GM12878 (cell line): Measurements from ENCODE around the gene ANLN. TPM values are rescaled to one million over a fixed set of nuclear protein-coding genes. Genes with fewer than 3 reads are reported as not detected.

Experiments used
- ATAC-seq: fragments of 200-7000 bp; cut with Tn5 transposase; 3 replicates; pipeline ENCODE4 v1.9.1; 2020; ENCODE audit warnings: mild to moderate bottlenecking, moderate library complexity
- BruUV-seq: library from RNA; stranded (reverse); fragments of 400-500 nt; replicated peaks from 2 replicates; lab custom pipeline; 2021; lab: Mats Ljungman, UMichigan
- CTCF ChIA-PET: fragments of 300-600 bp; sonication (Branson Sonifier 250); formaldehyde crosslinking; extraction: SDS; loops from one replicate; lab custom pipeline; 2021; ENCODE audit warnings: inconsistent platforms; lab: Yijun Ruan, JAX
- POLR2A ChIA-PET: fragments of 350-600 bp; formaldehyde crosslinking; extraction: SDS; loops from one replicate; lab custom pipeline; 2021; ENCODE audit warnings: inconsistent platforms; lab: Charles Lee
- RAD21 ChIA-PET: fragments of 300-600 bp; sonication (Branson Sonifier 250); formaldehyde crosslinking; loops from one replicate; lab custom pipeline; 2023; ENCODE audit warnings: antibody characterized with exemption; ENCODE audit not compliant: unreplicated experiment; lab: Charles Lee
- SMC1A ChIA-PET: fragments of 300-600 bp; sonication (Branson Sonifier 250); formaldehyde crosslinking; loops from one replicate; lab custom pipeline; 2023; ENCODE audit not compliant: unreplicated experiment, uncharacterized antibody; lab: Charles Lee
- DNase-seq: peaks from one replicate; pipeline ENCODE4 v3.0.0-alpha.2; 2011; ENCODE audit warnings: low read depth, low spot score
- FAIRE-seq: peaks from 3 replicates; lab custom pipeline; 2011; peaks lifted over from hg19 to GRCh38; lab: Jason Lieb, UNC
- H2AFZ ChIP-seq: 2 replicates; pipeline ENCODE4 v1.6.0; 2011; ENCODE audit warnings: low read depth, low read length, control low read depth; ENCODE audit not compliant: control insufficient read depth
- H3K27ac ChIP-seq: 2 replicates; pipeline ENCODE4 v1.5.1; 2011; ENCODE audit warnings: control low read depth; ENCODE audit not compliant: control insufficient read depth, insufficient read depth
- H3K27me3 ChIP-seq, 2 experiments: replicated peaks in 1 of 2; 2 replicates each; pipeline versions ENCODE4 v1.6.0 to v1.6.1; 2011; ENCODE audit warnings: low read length in 1 of 2; ENCODE audit not compliant: control insufficient read depth in 2 of 2, insufficient read depth in 2 of 2
- H3K36me3 ChIP-seq, 2 experiments: 2 replicates each; pipeline ENCODE4 v1.5.1; 2011; ENCODE audit warnings: low read length in 1 of 2; ENCODE audit not compliant: control insufficient read depth in 2 of 2, insufficient read depth in 2 of 2
- H3K4me1 ChIP-seq: 2 replicates; pipeline ENCODE4 v1.6.1; 2011; ENCODE audit warnings: mild to moderate bottlenecking, low read length, moderate library complexity, mixed read lengths; ENCODE audit not compliant: control insufficient read depth, insufficient read depth
- H3K4me2 ChIP-seq: 2 replicates; pipeline ENCODE4 v1.6.0; 2011; ENCODE audit warnings: control low read depth; ENCODE audit not compliant: control insufficient read depth, insufficient read depth
- H3K4me3 ChIP-seq: fragments of 200-600 bp; sonication (generic); 2 replicates; pipeline ENCODE4 v1.5.1; 2016
- H3K79me2 ChIP-seq: 2 replicates; pipeline ENCODE4 v1.6.0; 2011; ENCODE audit warnings: low read length; ENCODE audit not compliant: control insufficient read depth, insufficient read depth
- H3K9ac ChIP-seq: 2 replicates; pipeline ENCODE4 v1.8.0; 2011; ENCODE audit warnings: low read length, control low read depth, mixed read lengths; ENCODE audit not compliant: control insufficient read depth, insufficient read depth
- H3K9me3 ChIP-seq: replicated peaks from 3 replicates; pipeline ENCODE4 v1.5.1; 2011; ENCODE audit warnings: mild to moderate bottlenecking, low read length; ENCODE audit not compliant: control insufficient read depth, insufficient read depth
- H4K20me1 ChIP-seq: 2 replicates; pipeline ENCODE4 v1.6.0; 2011; ENCODE audit not compliant: control insufficient read depth, insufficient read depth
- ATF7 ChIP-seq: fragments of 450-650 bp; IDR thresholded peaks from 2 replicates; pipeline ENCODE4 v1.6.1; 2016; ENCODE audit warnings: low read depth, mild to moderate bottlenecking
- CEBPB ChIP-seq, 2 experiments: fragments of 150-350 bp in 1 of 2; IDR thresholded peaks; 2 replicates each; pipeline ENCODE4 v1.6.1; 2012 to 2014; ENCODE audit warnings: low read depth in 2 of 2, low read length in 2 of 2, borderline replicate concordance in 1 of 2, inconsistent platforms in 1 of 2
- EP300 ChIP-seq, 2 experiments: fragments of 150-350 bp in 1 of 2; IDR thresholded peaks; 2 replicates each; pipeline ENCODE4 v1.6.1; 2011 to 2012; ENCODE audit warnings: low read depth in 2 of 2, low read length in 2 of 2, borderline replicate concordance in 1 of 2, improper control_type of control experiment in 1 of 2, inconsistent platforms in 1 of 2; ENCODE audit not compliant: control insufficient read depth in 1 of 2
- HCFC1 ChIP-seq: fragments of 150-350 bp; IDR thresholded peaks from 2 replicates; pipeline ENCODE4 v1.6.1; 2014; ENCODE audit warnings: low read length
- IKZF2 ChIP-seq, 2 experiments: fragments of 450-650 bp; IDR thresholded peaks; 2 replicates each; pipeline ENCODE4 v1.6.1; 2017; ENCODE audit warnings: mild to moderate bottlenecking in 2 of 2, moderate library complexity in 2 of 2
- KLF5 ChIP-seq: fragments of 450-650 bp; IDR thresholded peaks from 2 replicates; pipeline ENCODE4 v1.6.1; 2014; ENCODE audit warnings: mild to moderate bottlenecking; ENCODE audit not compliant: partially characterized antibody
- MEF2B ChIP-seq: fragments of 450-650 bp; IDR thresholded peaks from 2 replicates; pipeline ENCODE4 v1.6.1; 2018; ENCODE audit warnings: mild to moderate bottlenecking, moderate library complexity; ENCODE audit not compliant: partially characterized antibody, poor library complexity, severe bottlenecking
- MTA2 ChIP-seq: fragments of 450-650 bp; IDR thresholded peaks from 2 replicates; pipeline ENCODE4 v1.6.1; 2016; ENCODE audit warnings: low read depth, mild to moderate bottlenecking, moderate library complexity
- NRF1 ChIP-seq: conservative IDR thresholded peaks from 2 replicates; pipeline ENCODE4 v1.6.1; 2011; ENCODE audit warnings: mild to moderate bottlenecking, low read depth, low read length, improper control_type of control experiment
- ZNF24 ChIP-seq: fragments of 450-650 bp; IDR thresholded peaks from 2 replicates; pipeline ENCODE4 v1.6.1; 2017; ENCODE audit warnings: antibody characterized with exemption, mild to moderate bottlenecking
- in situ Hi-C: fragments of 300-500 bp; cut with MboI; formaldehyde crosslinking; loops from 9 replicates; pipeline ENCODE4 v1.14.3; 2018; ENCODE audit warnings: mixed read lengths
- intact Hi-C: fragments of 100-400 bp; cut with micrococcal nuclease; formaldehyde crosslinking; loops from one replicate; pipeline ENCODE4 v1.14.2; 2022; ENCODE audit not compliant: unreplicated experiment
- polyA plus RNA-seq, 11 experiments: library from polyadenylated mRNA; depleted of rRNA in 4 of 11; unstranded in 6 of 11; stranded (reverse) in 5 of 11; fragments of >200 nt; fragmentation: Nextera tagmentation in 4 of 11; fragmentation: Illumina TruSeq in 1 of 11; extraction: Ambion mirVana in 4 of 11; extraction: Trizol in 1 of 11; gene quantifications; 1 replicate in 1 of 11; 2 replicates in 10 of 11; pipeline versions ENCODE4 v1.2.1 to v1.2.3, GENCODE V29; 2011 to 2016; ENCODE audit warnings: inconsistent platforms in 2 of 11, missing spikeins in 2 of 11, low read depth in 1 of 11
- total RNA-seq, 4 experiments: library from RNA; depleted of rRNA in 3 of 4; stranded (reverse); fragments of >200 nt in 3 of 4; fragmentation: Illumina TruSeq in 1 of 4; extraction: Trizol in 1 of 4; gene quantifications; 2 replicates each; pipeline versions ENCODE4 v1.2.1 to v1.2.3, GENCODE V29; 2013 to 2021
- TF ChIP-seq, protein P1 (sequence below): fragments of 450-650 bp; IDR thresholded peaks from 2 replicates; pipeline ENCODE4 v1.6.1; 2016; ENCODE audit warnings: mild to moderate bottlenecking
- TF ChIP-seq, protein P2 (sequence below): fragments of 450-650 bp; IDR thresholded peaks from 2 replicates; pipeline ENCODE4 v1.6.1; 2017; ENCODE audit warnings: mild to moderate bottlenecking, moderate library complexity
- TF ChIP-seq, protein P3 (sequence below): IDR thresholded peaks from 2 replicates; pipeline ENCODE4 v1.6.1; 2012; ENCODE audit warnings: improper control_type of control experiment, low read depth, low read length; ENCODE audit not compliant: insufficient replicate concordance

The ANLN gene
- total and polyA plus RNA-seq, 10 of the 15 experiments (the other 5 are each of a cell fraction or from before 2014, with no cell fraction given) = 9.5 to 32.1 (median 24.2) TPM

DNA sequence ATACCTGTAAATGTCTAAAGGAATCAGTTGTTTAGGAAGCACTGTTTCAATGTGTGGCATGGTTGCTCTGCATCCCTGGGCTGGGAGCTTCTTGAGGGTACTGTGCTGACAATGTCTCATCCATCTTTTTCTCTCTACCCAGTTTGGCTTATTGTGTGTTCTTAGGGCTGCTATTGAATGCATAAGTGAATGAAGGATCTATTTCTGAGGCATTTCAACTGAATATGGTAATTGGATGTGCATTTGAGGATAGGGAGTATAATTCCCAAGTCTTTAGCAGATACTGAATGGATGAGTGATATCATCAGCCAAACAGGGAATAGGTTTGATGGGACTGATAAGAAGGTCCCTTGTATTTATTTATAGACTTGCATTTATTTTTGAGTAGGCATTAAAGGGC is 64.1 kb downstream of the ANLN start:
- Histone ChIP-seq H3K27ac (no peak overlapping the region), H3K79me2 (no peaks in the 10 kb centered on the region), H3K36me3 (peaks cover 1 to 25% of the 10 kb centered on the region in 2 experiments), H3K4me2 (no peak overlapping the region), H3K27me3 (no peaks in the 10 kb centered on the region), H4K20me1 (no peaks in the 10 kb centered on the region), H2AFZ (no peak overlapping the region), H3K9me3 (no peaks in the 10 kb centered on the region), H3K9ac (no peak overlapping the region), H3K4me1 (no peaks in the 10 kb centered on the region), H3K4me3 (no peak overlapping the region)
- ChIA-PET RAD21 (interaction anchor here (0.7 kb wide), 1 partner anchor 34 kb away, joined by 3 read pairs; no protein-coding TSS in a partner anchor), CTCF (interaction anchor here (1.1 kb wide), 1 partner anchor 13 kb away, joined by 4 read pairs; no protein-coding TSS in a partner anchor), POLR2A (no interaction called here), SMC1A (interaction anchor here (1.0 kb wide), 1 partner anchor 33 kb away, joined by 3 read pairs; no protein-coding TSS in a partner anchor)
- ATAC-seq (no peak), FAIRE-seq (no peak), DNase-seq (no peak)
- intact Hi-C loops = no loop called here
- TF ChIP-seq EP300 (IDR thresholded peaks at IDR 0.05; ENCODE audit: borderline replicate concordance in 1 of 2, control insufficient read depth in 1 of 2, low read depth in 2 of 2, low read length in 2 of 2) = no peak
- TF ChIP-seq NRF1 = no peak
- no peak for TF ChIP-seq ATF7
- TF ChIP-seq, protein P1, sequence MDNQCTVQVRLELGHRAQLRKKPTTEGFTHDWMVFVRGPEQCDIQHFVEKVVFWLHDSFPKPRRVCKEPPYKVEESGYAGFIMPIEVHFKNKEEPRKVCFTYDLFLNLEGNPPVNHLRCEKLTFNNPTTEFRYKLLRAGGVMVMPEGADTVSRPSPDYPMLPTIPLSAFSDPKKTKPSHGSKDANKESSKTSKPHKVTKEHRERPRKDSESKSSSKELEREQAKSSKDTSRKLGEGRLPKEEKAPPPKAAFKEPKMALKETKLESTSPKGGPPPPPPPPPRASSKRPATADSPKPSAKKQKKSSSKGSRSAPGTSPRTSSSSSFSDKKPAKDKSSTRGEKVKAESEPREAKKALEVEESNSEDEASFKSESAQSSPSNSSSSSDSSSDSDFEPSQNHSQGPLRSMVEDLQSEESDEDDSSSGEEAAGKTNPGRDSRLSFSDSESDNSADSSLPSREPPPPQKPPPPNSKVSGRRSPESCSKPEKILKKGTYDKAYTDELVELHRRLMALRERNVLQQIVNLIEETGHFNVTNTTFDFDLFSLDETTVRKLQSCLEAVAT = no peak
- TF ChIP-seq MTA2 = no peak
- TF ChIP-seq HCFC1 = no peak
- TF ChIP-seq MEF2B = no peak
- no peak for TF ChIP-seq CEBPB (IDR thresholded peaks at IDR 0.05; ENCODE audit: borderline replicate concordance in 1 of 2, low read depth in 2 of 2, low read length in 2 of 2)
- no peak for TF ChIP-seq KLF5
- TF ChIP-seq, protein P2, sequence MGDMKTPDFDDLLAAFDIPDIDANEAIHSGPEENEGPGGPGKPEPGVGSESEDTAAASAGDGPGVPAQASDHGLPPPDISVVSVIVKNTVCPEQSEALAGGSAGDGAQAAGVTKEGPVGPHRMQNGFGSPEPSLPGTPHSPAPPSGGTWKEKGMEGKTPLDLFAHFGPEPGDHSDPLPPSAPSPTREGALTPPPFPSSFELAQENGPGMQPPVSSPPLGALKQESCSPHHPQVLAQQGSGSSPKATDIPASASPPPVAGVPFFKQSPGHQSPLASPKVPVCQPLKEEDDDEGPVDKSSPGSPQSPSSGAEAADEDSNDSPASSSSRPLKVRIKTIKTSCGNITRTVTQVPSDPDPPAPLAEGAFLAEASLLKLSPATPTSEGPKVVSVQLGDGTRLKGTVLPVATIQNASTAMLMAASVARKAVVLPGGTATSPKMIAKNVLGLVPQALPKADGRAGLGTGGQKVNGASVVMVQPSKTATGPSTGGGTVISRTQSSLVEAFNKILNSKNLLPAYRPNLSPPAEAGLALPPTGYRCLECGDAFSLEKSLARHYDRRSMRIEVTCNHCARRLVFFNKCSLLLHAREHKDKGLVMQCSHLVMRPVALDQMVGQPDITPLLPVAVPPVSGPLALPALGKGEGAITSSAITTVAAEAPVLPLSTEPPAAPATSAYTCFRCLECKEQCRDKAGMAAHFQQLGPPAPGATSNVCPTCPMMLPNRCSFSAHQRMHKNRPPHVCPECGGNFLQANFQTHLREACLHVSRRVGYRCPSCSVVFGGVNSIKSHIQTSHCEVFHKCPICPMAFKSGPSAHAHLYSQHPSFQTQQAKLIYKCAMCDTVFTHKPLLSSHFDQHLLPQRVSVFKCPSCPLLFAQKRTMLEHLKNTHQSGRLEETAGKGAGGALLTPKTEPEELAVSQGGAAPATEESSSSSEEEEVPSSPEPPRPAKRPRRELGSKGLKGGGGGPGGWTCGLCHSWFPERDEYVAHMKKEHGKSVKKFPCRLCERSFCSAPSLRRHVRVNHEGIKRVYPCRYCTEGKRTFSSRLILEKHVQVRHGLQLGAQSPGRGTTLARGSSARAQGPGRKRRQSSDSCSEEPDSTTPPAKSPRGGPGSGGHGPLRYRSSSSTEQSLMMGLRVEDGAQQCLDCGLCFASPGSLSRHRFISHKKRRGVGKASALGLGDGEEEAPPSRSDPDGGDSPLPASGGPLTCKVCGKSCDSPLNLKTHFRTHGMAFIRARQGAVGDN = no peak
- TF ChIP-seq ZNF24 = no peak
- TF ChIP-seq, protein P3, sequence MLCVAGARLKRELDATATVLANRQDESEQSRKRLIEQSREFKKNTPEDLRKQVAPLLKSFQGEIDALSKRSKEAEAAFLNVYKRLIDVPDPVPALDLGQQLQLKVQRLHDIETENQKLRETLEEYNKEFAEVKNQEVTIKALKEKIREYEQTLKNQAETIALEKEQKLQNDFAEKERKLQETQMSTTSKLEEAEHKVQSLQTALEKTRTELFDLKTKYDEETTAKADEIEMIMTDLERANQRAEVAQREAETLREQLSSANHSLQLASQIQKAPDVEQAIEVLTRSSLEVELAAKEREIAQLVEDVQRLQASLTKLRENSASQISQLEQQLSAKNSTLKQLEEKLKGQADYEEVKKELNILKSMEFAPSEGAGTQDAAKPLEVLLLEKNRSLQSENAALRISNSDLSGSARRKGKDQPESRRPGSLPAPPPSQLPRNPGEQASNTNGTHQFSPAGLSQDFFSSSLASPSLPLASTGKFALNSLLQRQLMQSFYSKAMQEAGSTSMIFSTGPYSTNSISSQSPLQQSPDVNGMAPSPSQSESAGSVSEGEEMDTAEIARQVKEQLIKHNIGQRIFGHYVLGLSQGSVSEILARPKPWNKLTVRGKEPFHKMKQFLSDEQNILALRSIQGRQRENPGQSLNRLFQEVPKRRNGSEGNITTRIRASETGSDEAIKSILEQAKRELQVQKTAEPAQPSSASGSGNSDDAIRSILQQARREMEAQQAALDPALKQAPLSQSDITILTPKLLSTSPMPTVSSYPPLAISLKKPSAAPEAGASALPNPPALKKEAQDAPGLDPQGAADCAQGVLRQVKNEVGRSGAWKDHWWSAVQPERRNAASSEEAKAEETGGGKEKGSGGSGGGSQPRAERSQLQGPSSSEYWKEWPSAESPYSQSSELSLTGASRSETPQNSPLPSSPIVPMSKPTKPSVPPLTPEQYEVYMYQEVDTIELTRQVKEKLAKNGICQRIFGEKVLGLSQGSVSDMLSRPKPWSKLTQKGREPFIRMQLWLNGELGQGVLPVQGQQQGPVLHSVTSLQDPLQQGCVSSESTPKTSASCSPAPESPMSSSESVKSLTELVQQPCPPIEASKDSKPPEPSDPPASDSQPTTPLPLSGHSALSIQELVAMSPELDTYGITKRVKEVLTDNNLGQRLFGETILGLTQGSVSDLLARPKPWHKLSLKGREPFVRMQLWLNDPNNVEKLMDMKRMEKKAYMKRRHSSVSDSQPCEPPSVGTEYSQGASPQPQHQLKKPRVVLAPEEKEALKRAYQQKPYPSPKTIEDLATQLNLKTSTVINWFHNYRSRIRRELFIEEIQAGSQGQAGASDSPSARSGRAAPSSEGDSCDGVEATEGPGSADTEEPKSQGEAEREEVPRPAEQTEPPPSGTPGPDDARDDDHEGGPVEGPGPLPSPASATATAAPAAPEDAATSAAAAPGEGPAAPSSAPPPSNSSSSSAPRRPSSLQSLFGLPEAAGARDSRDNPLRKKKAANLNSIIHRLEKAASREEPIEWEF = no peak
- TF ChIP-seq IKZF2 (IDR thresholded peaks at IDR 0.05) = no peak
- in situ Hi-C loops = no loop called here
- BruUV-seq = no TSS peak
